H9 (cell line): ENCODE measurements around the gene CFH. TPM values are rescaled to one million over a fixed set of nuclear protein-coding genes. Genes with fewer than 3 reads are reported as not detected.

Source experiments
- DNase-seq: peaks from one replicate; pipeline ENCODE4 v3.0.0-alpha.2; 2017
- H2AFZ ChIP-seq: one replicate; pipeline ENCODE4 v1.6.1; 2013; ENCODE audit warnings: mild to moderate bottlenecking, low read length, control low read depth, moderate library complexity
- H2AK5ac ChIP-seq: 2 replicates; pipeline ENCODE4 v1.6.1; 2013; ENCODE audit warnings: low read length, control low read depth, mixed read lengths; ENCODE audit not compliant: insufficient read length
- H2BK120ac ChIP-seq: one replicate; pipeline ENCODE4 v1.6.1; 2013; ENCODE audit warnings: low read depth, mild to moderate bottlenecking, low read length, control low read depth, inconsistent platforms; ENCODE audit not compliant: poor library complexity, severe bottlenecking
- H2BK12ac ChIP-seq: 2 replicates; pipeline ENCODE4 v1.6.1; 2013; ENCODE audit warnings: low read length, control low read depth, mixed read lengths, low read depth; ENCODE audit not compliant: insufficient read length
- H2BK15ac ChIP-seq: 2 replicates; pipeline ENCODE4 v1.6.1; 2013; ENCODE audit warnings: low read depth, low read length, control low read depth
- H2BK20ac ChIP-seq: one replicate; pipeline ENCODE4 v1.6.1; 2013; ENCODE audit warnings: low read depth, mild to moderate bottlenecking, low read length, control low read depth, inconsistent platforms; ENCODE audit not compliant: poor library complexity, severe bottlenecking
- H2BK5ac ChIP-seq: 2 replicates; pipeline ENCODE4 v1.6.1; 2013; ENCODE audit warnings: low read length, control low read depth, mixed read lengths; ENCODE audit not compliant: insufficient read length
- H3K14ac ChIP-seq: 2 replicates; pipeline ENCODE4 v1.6.1; 2013; ENCODE audit warnings: low read length, control low read depth; ENCODE audit not compliant: insufficient read depth
- H3K18ac ChIP-seq: 2 replicates; pipeline ENCODE4 v1.6.1; 2013; ENCODE audit warnings: low read depth, mild to moderate bottlenecking, mixed read lengths, low read length, control low read depth; ENCODE audit not compliant: insufficient read length
- H3K23ac ChIP-seq: 2 replicates; pipeline ENCODE4 v1.6.1; 2013; ENCODE audit warnings: low read length, control low read depth, mixed read lengths, low read depth; ENCODE audit not compliant: insufficient read length
- H3K23me2 ChIP-seq: 2 replicates; pipeline ENCODE4 v1.6.1; 2013; ENCODE audit warnings: low read depth, mild to moderate bottlenecking, mixed read lengths, low read length, control low read depth; ENCODE audit not compliant: insufficient read length, poor library complexity, severe bottlenecking
- H3K27ac ChIP-seq: 2 replicates; pipeline ENCODE4 v1.5.1; 2013; ENCODE audit warnings: low read length, control low read depth, mixed read lengths, low read depth; ENCODE audit not compliant: insufficient read length
- H3K27me3 ChIP-seq: 2 replicates; pipeline ENCODE4 v1.6.1; 2013; ENCODE audit warnings: low read length, control low read depth, inconsistent platforms; ENCODE audit not compliant: insufficient read depth
- H3K4ac ChIP-seq: 2 replicates; pipeline ENCODE4 v1.6.1; 2013; ENCODE audit warnings: low read depth, mild to moderate bottlenecking, control low read depth, inconsistent platforms, low read length, moderate library complexity
- H3K4me1 ChIP-seq: 2 replicates; pipeline ENCODE4 v1.6.1; 2013; ENCODE audit warnings: low read length, control low read depth, inconsistent platforms; ENCODE audit not compliant: insufficient read depth
- H3K4me2 ChIP-seq: 2 replicates; pipeline ENCODE4 v1.6.1; 2013; ENCODE audit warnings: low read length, control low read depth, mixed read lengths; ENCODE audit not compliant: insufficient read length, insufficient read depth
- H3K56ac ChIP-seq: 2 replicates; pipeline ENCODE4 v1.6.1; 2013; ENCODE audit warnings: low read depth, mild to moderate bottlenecking, mixed read lengths, low read length, control low read depth; ENCODE audit not compliant: insufficient read length
- H3K79me1 ChIP-seq: 2 replicates; pipeline ENCODE4 v1.6.1; 2013; ENCODE audit warnings: low read depth, mild to moderate bottlenecking, moderate library complexity, low read length, control low read depth, inconsistent platforms; ENCODE audit not compliant: insufficient read depth, poor library complexity, severe bottlenecking
- H3K79me2 ChIP-seq: 2 replicates; pipeline ENCODE4 v1.6.1; 2013; ENCODE audit warnings: low read length, control low read depth, inconsistent platforms; ENCODE audit not compliant: insufficient read depth
- H3K9ac ChIP-seq: 2 replicates; pipeline ENCODE4 v1.6.1; 2013; ENCODE audit warnings: low read length, control low read depth, mixed read lengths; ENCODE audit not compliant: insufficient read length; ENCODE audit errors: extremely low read depth
- H3K9me3 ChIP-seq: one replicate; pipeline ENCODE4 v1.6.1; 2013; ENCODE audit warnings: low read depth, low read length, inconsistent platforms; ENCODE audit not compliant: control insufficient read depth
- H3T11ph ChIP-seq: one replicate; pipeline ENCODE4 v1.6.1; 2013; ENCODE audit warnings: mild to moderate bottlenecking, low read length, control low read depth, inconsistent platforms
- H4K20me1 ChIP-seq: one replicate; pipeline ENCODE4 v1.6.1; 2013; ENCODE audit not compliant: control insufficient read depth, insufficient read length, insufficient read depth
- H4K5ac ChIP-seq: 2 replicates; pipeline ENCODE4 v1.6.1; 2013; ENCODE audit warnings: low read depth, mild to moderate bottlenecking, mixed read lengths, low read length, control low read depth; ENCODE audit not compliant: insufficient read length
- H4K8ac ChIP-seq: replicated peaks from 2 replicates; pipeline ENCODE4 v1.6.1; 2013; ENCODE audit warnings: low read length, control low read depth, mixed read lengths, low read depth; ENCODE audit not compliant: insufficient read length
- H4K91ac ChIP-seq: 2 replicates; pipeline ENCODE4 v1.6.1; 2013; ENCODE audit warnings: low read depth, mild to moderate bottlenecking, moderate library complexity, mixed read lengths, low read length, control low read depth; ENCODE audit not compliant: insufficient read length
- H3K27ac Mint-ChIP-seq, 3 experiments: 2 replicates in 2 of 3; 3 replicates in 1 of 3; pipeline ENCODE4 v1.8.0; 2020 to 2021; ENCODE audit warnings: mixed read lengths in 3 of 3, mild to moderate bottlenecking in 1 of 3, moderate library complexity in 1 of 3
- H3K27me3 Mint-ChIP-seq: 2 replicates; pipeline ENCODE4 v1.8.0; 2021; ENCODE audit warnings: low read depth, mild to moderate bottlenecking, moderate library complexity, mixed read lengths
- H3K36me3 Mint-ChIP-seq, 3 experiments: 2 replicates in 2 of 3; 3 replicates in 1 of 3; pipeline ENCODE4 v1.8.0; 2020 to 2021; ENCODE audit warnings: low read depth in 3 of 3, mixed read lengths in 3 of 3; ENCODE audit not compliant: insufficient read depth in 1 of 3
- H3K4me1 Mint-ChIP-seq, 2 experiments: 2 replicates each; pipeline ENCODE4 v1.8.0; 2020; ENCODE audit warnings: mixed read lengths in 2 of 2
- H3K4me3 Mint-ChIP-seq, 2 experiments: 2 replicates in 1 of 2; 3 replicates in 1 of 2; pipeline ENCODE4 v1.8.0; 2020 to 2021; ENCODE audit warnings: mild to moderate bottlenecking in 2 of 2, mixed read lengths in 2 of 2, moderate library complexity in 1 of 2
- H3K9me3 Mint-ChIP-seq, 2 experiments: 2 replicates in 1 of 2; 3 replicates in 1 of 2; pipeline ENCODE4 v1.8.0; 2020; ENCODE audit warnings: mild to moderate bottlenecking in 2 of 2, mixed read lengths in 2 of 2, moderate library complexity in 1 of 2
- total RNA-seq: library from RNA; stranded (reverse); gene quantifications from 2 replicates; pipeline ENCODE4 v1.2.1, GENCODE V29; 2021
- TF ChIP-seq, protein P1 (sequence below): fragments of 200-600 bp; sonication (generic); conservative IDR thresholded peaks from 3 replicates; pipeline ENCODE4 v1.8.0; 2021; ENCODE audit warnings: antibody characterized with exemption, mild to moderate bottlenecking

The CFH gene
- total RNA-seq, 1 experiment from 2014 or later = not detected

DNA sequence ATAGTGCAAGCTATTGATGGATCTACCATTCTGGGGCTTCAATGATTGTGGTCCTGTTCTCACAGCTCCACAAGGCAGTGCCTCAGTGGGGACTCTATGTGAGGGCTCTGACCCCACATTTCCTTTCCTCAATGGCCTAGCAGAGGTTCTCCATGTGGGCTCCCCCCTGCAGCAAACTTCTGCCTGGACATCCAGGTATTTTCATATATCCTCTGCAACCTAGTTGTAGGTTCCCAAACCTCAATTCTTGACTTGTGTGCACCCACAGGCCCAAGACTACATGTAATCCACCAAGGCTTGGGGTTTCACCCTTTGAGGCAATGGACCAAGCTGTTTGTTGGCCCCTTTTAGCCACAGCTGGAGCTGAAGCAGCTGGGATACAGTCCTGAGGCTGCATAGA lies 86.9 kb downstream of the CFH start:
- Histone ChIP-seq H3K56ac (no peak overlapping the region), H3K79me1 (no peaks in the 10 kb centered on the region), H3K4me1 (no peaks in the 10 kb centered on the region), H3K23me2 (no peaks in the 10 kb centered on the region), H2BK20ac (no peak overlapping the region), H4K91ac (no peak overlapping the region), H4K5ac (no peak overlapping the region), H3K23ac (no peak overlapping the region), H4K20me1 (no peaks in the 10 kb centered on the region), H2AFZ (no peak overlapping the region), H2BK120ac (no peak overlapping the region), H2AK5ac (no peak overlapping the region), H2BK15ac (no peak overlapping the region), H3K9ac (no peak overlapping the region), H3T11ph (no peak overlapping the region), H3K18ac (no peak overlapping the region), H2BK5ac (no peak overlapping the region), H3K4ac (no peak overlapping the region), H3K27ac (no peak overlapping the region), H3K4me2 (no peak overlapping the region), H2BK12ac (no peak overlapping the region), H3K79me2 (no peaks in the 10 kb centered on the region), H3K14ac (no peak overlapping the region), H3K9me3 (no peaks in the 10 kb centered on the region), H4K8ac (no peak overlapping the region), H3K27me3 (no peaks in the 10 kb centered on the region)
- peaks cover 23 to 25% of the 10 kb centered on the region in 2 experiments for H3K9me3 Mint-ChIP-seq
- no peak overlapping the region for H3K27ac Mint-ChIP-seq
- no peak for DNase-seq
- TF ChIP-seq, protein P1, sequence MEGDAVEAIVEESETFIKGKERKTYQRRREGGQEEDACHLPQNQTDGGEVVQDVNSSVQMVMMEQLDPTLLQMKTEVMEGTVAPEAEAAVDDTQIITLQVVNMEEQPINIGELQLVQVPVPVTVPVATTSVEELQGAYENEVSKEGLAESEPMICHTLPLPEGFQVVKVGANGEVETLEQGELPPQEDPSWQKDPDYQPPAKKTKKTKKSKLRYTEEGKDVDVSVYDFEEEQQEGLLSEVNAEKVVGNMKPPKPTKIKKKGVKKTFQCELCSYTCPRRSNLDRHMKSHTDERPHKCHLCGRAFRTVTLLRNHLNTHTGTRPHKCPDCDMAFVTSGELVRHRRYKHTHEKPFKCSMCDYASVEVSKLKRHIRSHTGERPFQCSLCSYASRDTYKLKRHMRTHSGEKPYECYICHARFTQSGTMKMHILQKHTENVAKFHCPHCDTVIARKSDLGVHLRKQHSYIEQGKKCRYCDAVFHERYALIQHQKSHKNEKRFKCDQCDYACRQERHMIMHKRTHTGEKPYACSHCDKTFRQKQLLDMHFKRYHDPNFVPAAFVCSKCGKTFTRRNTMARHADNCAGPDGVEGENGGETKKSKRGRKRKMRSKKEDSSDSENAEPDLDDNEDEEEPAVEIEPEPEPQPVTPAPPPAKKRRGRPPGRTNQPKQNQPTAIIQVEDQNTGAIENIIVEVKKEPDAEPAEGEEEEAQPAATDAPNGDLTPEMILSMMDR = no peak
- H3K27me3 Mint-ChIP-seq = peaks cover 1% of the 10 kb centered on the region
- peaks cover 6 to 19% (median 14%) of the 10 kb centered on the region in 3 experiments for H3K36me3 Mint-ChIP-seq
- peaks cover 6% of the 10 kb centered on the region in 2 experiments for H3K4me1 Mint-ChIP-seq
- H3K4me3 Mint-ChIP-seq = no peak overlapping the region
